Naive thymus-derived CD4-positive, alpha-beta T cell (primary cell): ENCODE measurements around the gene DDX11. TPM values are rescaled to one million over a fixed set of nuclear protein-coding genes. Genes with fewer than 3 reads are reported as not detected.
"Not testable (repeated sequence)": the region's sequence is repeated elsewhere in the genome, so short reads cannot be mapped to it uniquely, and the experiment has no call there.

Source experiments
- ATAC-seq: fragments of 150-1000 bp; cut with Tn5 transposase; 2 replicates; pipeline ENCODE4 v1.10.0; 2021; ENCODE audit warnings: mild to moderate bottlenecking, moderate library complexity
- CTCF ChIA-PET: fragments of 350-600 bp; sonication (Branson Sonifier 250); formaldehyde crosslinking; loops from one replicate; lab custom pipeline; 2021; ENCODE audit warnings: antibody characterized with exemption; lab: Charles Lee
- POLR2A ChIA-PET: fragments of 350-600 bp; sonication (Branson Sonifier 250); formaldehyde crosslinking; loops from one replicate; lab custom pipeline; 2021; ENCODE audit warnings: antibody characterized with exemption, inconsistent platforms; lab: Charles Lee
- DNase-seq, 9 donors: peaks; one replicate each; pipeline versions ENCODE4 v3.0.0 to v3.0.0-alpha.2; 2020 to 2022; ENCODE audit warnings: mixed read lengths in 1 of 9
- H3K27ac ChIP-seq: one replicate; pipeline ENCODE4 v1.7.0; 2013; ENCODE audit warnings: mild to moderate bottlenecking, low read depth, low read length, moderate library complexity
- H3K27me3 ChIP-seq, 2 donors: one replicate each; pipeline ENCODE4 v1.7.0; 2013; ENCODE audit warnings: low read length in 2 of 2, mild to moderate bottlenecking in 2 of 2, moderate library complexity in 2 of 2; ENCODE audit not compliant: control insufficient read depth in 2 of 2, insufficient read depth in 2 of 2
- H3K36me3 ChIP-seq, 3 experiments: 1 replicate in 2 of 3; 2 replicates in 1 of 3; pipeline ENCODE4 v1.7.0; 2013; ENCODE audit warnings: low read length in 3 of 3, mild to moderate bottlenecking in 3 of 3, moderate library complexity in 1 of 3; ENCODE audit not compliant: insufficient read depth in 3 of 3, control insufficient read depth in 2 of 3
- H3K4me1 ChIP-seq, 2 donors: one replicate each; pipeline ENCODE4 v1.7.0; 2013; ENCODE audit warnings: low read length in 2 of 2, mild to moderate bottlenecking in 2 of 2, moderate library complexity in 1 of 2; ENCODE audit not compliant: control insufficient read depth in 2 of 2, insufficient read depth in 2 of 2
- H3K4me3 ChIP-seq: 2 replicates; pipeline ENCODE4 v1.7.0; 2013; ENCODE audit warnings: mild to moderate bottlenecking, low read length
- H3K9me3 ChIP-seq, 3 experiments: 1 replicate in 2 of 3; 2 replicates in 1 of 3; pipeline ENCODE4 v1.7.0; 2013; ENCODE audit warnings: low read length in 3 of 3; ENCODE audit not compliant: control insufficient read depth in 2 of 3
- H3K27ac Mint-ChIP-seq, 9 donors: one replicate each; pipeline ENCODE4 v1.8.0; 2020 to 2022; ENCODE audit warnings: mixed read lengths in 9 of 9, mild to moderate bottlenecking in 8 of 9, moderate library complexity in 5 of 9, inconsistent platforms in 2 of 9
- H3K27me3 Mint-ChIP-seq, 5 donors: one replicate each; pipeline ENCODE4 v1.8.0; 2021 to 2022; ENCODE audit warnings: mixed read lengths in 5 of 5, mild to moderate bottlenecking in 1 of 5
- H3K36me3 Mint-ChIP-seq, 5 donors: one replicate each; pipeline ENCODE4 v1.8.0; 2020 to 2022; ENCODE audit warnings: mixed read lengths in 5 of 5, mild to moderate bottlenecking in 3 of 5, inconsistent platforms in 1 of 5
- H3K4me1 Mint-ChIP-seq, 7 donors: one replicate each; pipeline ENCODE4 v1.8.0; 2020 to 2022; ENCODE audit warnings: mixed read lengths in 7 of 7, mild to moderate bottlenecking in 3 of 7, inconsistent platforms in 1 of 7
- H3K4me3 Mint-ChIP-seq, 10 donors: one replicate each; pipeline ENCODE4 v1.8.0; 2020 to 2022; ENCODE audit warnings: mild to moderate bottlenecking in 10 of 10, mixed read lengths in 10 of 10, moderate library complexity in 6 of 10, inconsistent platforms in 2 of 10
- H3K9me3 Mint-ChIP-seq, 11 donors: one replicate each; pipeline ENCODE4 v1.8.0; 2020 to 2022; ENCODE audit warnings: mixed read lengths in 11 of 11, mild to moderate bottlenecking in 4 of 11, inconsistent platforms in 1 of 11, moderate library complexity in 1 of 11
- intact Hi-C, 2 donors: fragments of 100-400 bp; cut with micrococcal nuclease; formaldehyde crosslinking; loops; one replicate each; pipeline ENCODE4 v1.15.1; 2023
- polyA plus RNA-seq, 2 donors: library from polyadenylated mRNA; unstranded; fragments of 300-500 nt; fragmentation: Illumina TruSeq; gene quantifications; one replicate each; pipeline ENCODE4 v1.2.3, GENCODE V29; 2021
- total RNA-seq, 6 experiments: library from RNA in 5 of 6; stranded (reverse) in 5 of 6; gene quantifications; 1 replicate in 5 of 6; 2 replicates in 1 of 6; pipeline ENCODE4 v1.2.3 and lab custom pipeline; 2021 to 2026

Gene DDX11
- total and polyA plus RNA-seq, 7 experiments from 2014 or later: 1.5 to 123 (median 49.3) TPM

GRCh38 chr12:31106101-31106803 lies 32.6 kb downstream of the DDX11 start:
- H3K4me1 ChIP-seq: no peaks in the 10 kb centered on the region
- Mint-ChIP-seq H3K9me3 (no peaks in the 10 kb centered on the region), H3K36me3 (peaks cover 0 to 14% (median 2%) of the 10 kb centered on the region in 5 donors), H3K27me3 (peaks cover 2 to 6% (median 4%) of the 10 kb centered on the region in 5 donors), H3K4me3 (no peak overlapping the region), H3K4me1 (no peaks in the 10 kb centered on the region), H3K27ac (peak overlapping the region in 1 of 9 donors; percentile 38)
- no peaks in the 10 kb centered on the region for H3K27me3 ChIP-seq
- intact Hi-C loops: no loop called here
- ATAC-seq: no peak
- no peak overlapping the region for H3K4me3 ChIP-seq
- CTCF ChIA-PET: no interaction called here
- POLR2A ChIA-PET: no interaction called here
- peaks cover 0 to 6% (median 0%) of the 10 kb centered on the region in 3 experiments for H3K36me3 ChIP-seq
- no peaks in the 10 kb centered on the region for H3K9me3 ChIP-seq
- no peak overlapping the region for H3K27ac ChIP-seq
- no peak for DNase-seq

GRCh38 chr12:31109773-31110172 lies 36.1 kb downstream of the DDX11 start:
- H3K4me1 ChIP-seq, H3K4me3 Mint-ChIP-seq, H3K36me3 ChIP-seq, intact Hi-C loops, DNase-seq, ATAC-seq, CTCF ChIA-PET, H3K4me3 ChIP-seq, H3K4me1 Mint-ChIP-seq, H3K36me3 Mint-ChIP-seq, H3K9me3 ChIP-seq, H3K9me3 Mint-ChIP-seq, H3K27me3 ChIP-seq, POLR2A ChIA-PET, H3K27ac ChIP-seq, H3K27ac Mint-ChIP-seq: not testable (repeated sequence)
- H3K27me3 Mint-ChIP-seq: peaks cover 7 to 23% (median 13%) of the 10 kb centered on the region in 5 donors

- H3K27ac Mint-ChIP-seq: not testable (repeated sequence)
Measured at GRCh38 chr12:31110263-31110662, 36.6 kb downstream of the DDX11 start.

DNA sequence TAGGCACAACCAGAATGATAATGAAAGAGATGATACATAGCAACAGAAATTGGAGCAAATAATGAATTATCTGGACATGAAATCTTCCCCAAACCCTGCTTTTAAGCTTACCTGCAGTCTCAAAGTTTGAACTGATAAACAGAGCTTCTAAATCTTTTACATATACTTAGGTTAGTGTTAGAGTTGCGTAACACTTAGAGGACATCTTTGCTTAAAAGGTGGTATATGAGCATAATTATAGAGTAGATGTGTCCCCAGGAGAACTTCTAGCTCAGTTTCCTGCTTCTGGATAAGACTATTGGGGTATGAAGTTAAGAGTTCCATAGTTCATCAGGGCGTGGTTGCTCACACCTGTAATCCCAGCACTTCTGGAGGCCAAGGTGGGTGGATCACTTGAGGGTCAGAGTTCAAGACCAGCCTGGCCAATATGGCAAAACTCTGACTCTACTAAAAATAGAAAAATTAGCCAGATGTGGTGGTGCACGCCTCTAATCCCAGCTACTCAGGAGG lies 41.5 kb downstream of the DDX11 start:
- H3K4me3 ChIP-seq, CTCF ChIA-PET, H3K9me3 ChIP-seq, ATAC-seq, H3K36me3 ChIP-seq, H3K36me3 Mint-ChIP-seq, H3K4me3 Mint-ChIP-seq, DNase-seq, H3K27ac ChIP-seq, H3K27ac Mint-ChIP-seq, POLR2A ChIA-PET, H3K27me3 ChIP-seq, H3K9me3 Mint-ChIP-seq: not testable (repeated sequence)
- Mint-ChIP-seq H3K27me3 (peaks cover 7 to 40% (median 13%) of the 10 kb centered on the region in 5 donors), H3K4me1 (peaks cover 0 to 13% (median 9%) of the 10 kb centered on the region in 7 donors)
- intact Hi-C loops: loop anchor here in 1 of 2 donors (5.0 kb wide), 2 partner anchors 247 to 522 kb away; no protein-coding TSS in a partner anchor
- H3K4me1 ChIP-seq: peaks cover 12 to 18% of the 10 kb centered on the region in 2 donors

More at GRCh38 chr12:31110263-31110662, 36.6 kb downstream of the DDX11 start:
- H3K27ac ChIP-seq, intact Hi-C loops, H3K4me1 Mint-ChIP-seq, H3K36me3 Mint-ChIP-seq, H3K4me3 Mint-ChIP-seq, CTCF ChIA-PET, H3K9me3 Mint-ChIP-seq, H3K4me1 ChIP-seq, DNase-seq, H3K27me3 ChIP-seq, ATAC-seq, POLR2A ChIA-PET, H3K9me3 ChIP-seq, H3K36me3 ChIP-seq, H3K4me3 ChIP-seq: not testable (repeated sequence)
- H3K27me3 Mint-ChIP-seq: peaks cover 7 to 26% (median 13%) of the 10 kb centered on the region in 5 donors

- H3K27me3 ChIP-seq, H3K27ac ChIP-seq, DNase-seq, POLR2A ChIA-PET, H3K4me3 ChIP-seq, CTCF ChIA-PET, H3K9me3 Mint-ChIP-seq, H3K36me3 Mint-ChIP-seq, H3K36me3 ChIP-seq, H3K9me3 ChIP-seq: not testable (repeated sequence)
- H3K4me1 Mint-ChIP-seq: peaks cover 0 to 13% (median 9%) of the 10 kb centered on the region in 7 donors
- peak; percentile 14 for ATAC-seq
- peaks cover 12 to 18% of the 10 kb centered on the region in 2 donors for H3K4me1 ChIP-seq
- peak overlapping the region in 1 of 9 donors; percentile 51 for H3K27ac Mint-ChIP-seq
- H3K27me3 Mint-ChIP-seq: peaks cover 0 to 40% (median 6%) of the 10 kb centered on the region in 5 donors
- peak overlapping the region; percentile 65 to 88 (median 78) for H3K4me3 Mint-ChIP-seq
- intact Hi-C loops: loop anchor here (1.0 to 5.0 kb wide), 4 partner anchors 121 to 520 kb away; no protein-coding TSS in a partner anchor
Measured at GRCh38 chr12:31116846-31117202, 43.2 kb downstream of the DDX11 start.

- H3K36me3 ChIP-seq: no peaks in the 10 kb centered on the region
- Mint-ChIP-seq H3K9me3 (peaks cover 0 to 3% (median 0%) of the 10 kb centered on the region in 11 donors), H3K4me3 (peak overlapping the region; percentile 65 to 88 (median 78)), H3K27ac (peak overlapping the region in 1 of 9 donors; percentile 51), H3K4me1 (peaks cover 0 to 13% (median 9%) of the 10 kb centered on the region in 7 donors), H3K27me3 (peaks cover 0 to 40% (median 6%) of the 10 kb centered on the region in 5 donors), H3K36me3 (no peaks in the 10 kb centered on the region)
- no peaks in the 10 kb centered on the region for H3K9me3 ChIP-seq
- ChIA-PET POLR2A (interaction anchor here (0.6 kb wide), 1 partner anchor 208 kb away, joined by 4 read pairs; no protein-coding TSS in a partner anchor), CTCF (no interaction called here)
- ATAC-seq: peak; percentile 84
- intact Hi-C loops: loop anchor here (1.0 to 5.0 kb wide), 4 partner anchors 121 to 520 kb away; no protein-coding TSS in a partner anchor
- peaks cover 0 to 7% of the 10 kb centered on the region in 2 donors for H3K27me3 ChIP-seq
- DNase-seq: peak in 8 of 9 donors; percentile 50 to 64 (median 54)
- peak overlapping the region; percentile 14 for H3K27ac ChIP-seq
- H3K4me3 ChIP-seq: peak overlapping the region; percentile 71
- peaks cover 12 to 18% of the 10 kb centered on the region in 2 donors for H3K4me1 ChIP-seq
Measured at GRCh38 chr12:31117203-31118011, 43.7 kb downstream of the DDX11 start.
